ENCODE data around the gene TCOF1. TPM values are rescaled to one million over a fixed set of nuclear protein-coding genes. Genes with fewer than 3 reads are reported as not detected.

The TCOF1 gene
- total RNA-seq, 1 donor = 23.1 TPM

DNA sequence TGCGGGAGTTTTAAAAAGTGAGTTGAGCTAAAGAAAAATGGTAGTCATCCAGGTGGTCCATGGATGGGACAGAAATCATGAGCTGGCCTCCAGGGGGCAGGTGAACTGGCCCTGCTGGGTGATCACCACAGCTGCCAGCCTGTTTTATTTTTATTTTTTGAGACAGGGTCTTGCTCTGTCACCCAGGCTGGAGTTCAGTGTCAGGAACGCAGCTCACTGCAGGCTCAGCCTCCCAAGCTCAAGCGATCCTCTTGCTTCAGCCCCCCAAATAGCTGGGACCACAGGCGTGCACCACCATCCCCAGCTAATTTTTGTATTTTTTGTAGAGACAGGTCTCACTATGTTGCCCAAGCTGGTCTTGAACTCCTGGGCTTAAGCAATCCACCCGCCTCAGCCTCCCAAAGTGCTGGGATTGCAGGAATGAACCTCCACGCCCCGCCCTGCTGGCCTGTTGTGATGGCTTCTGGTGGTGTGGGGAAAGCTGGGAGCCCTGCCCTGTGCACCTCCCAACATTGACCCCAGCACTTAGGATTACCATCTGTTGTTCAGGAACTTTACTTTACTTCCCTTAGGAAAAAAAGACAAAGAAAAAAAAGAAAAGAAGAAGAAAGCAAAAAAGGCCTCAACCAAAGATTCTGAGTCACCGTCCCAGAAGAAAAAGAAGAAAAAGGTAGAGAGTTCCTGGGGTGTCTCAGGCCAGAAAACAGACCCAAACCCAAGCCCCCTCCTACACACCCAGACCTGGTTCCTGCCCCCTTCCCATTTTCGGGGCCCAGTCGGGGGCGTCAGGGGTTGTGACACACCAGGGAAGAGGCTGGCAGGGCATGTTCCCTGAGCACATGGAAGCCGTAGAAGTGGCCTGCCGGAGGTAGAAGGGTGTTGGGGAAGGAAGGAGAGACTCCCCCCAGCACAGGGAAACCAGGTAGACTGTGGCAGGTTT is 40.6 kb downstream of the TCOF1 start:
- peak; percentile 5 for TF ChIP-seq CTCF (IDR thresholded peaks at IDR 0.05; ENCODE audit: insufficient read depth, low read length)
- DNase-seq (ENCODE audit: low read depth) = no peak
- H3K4me3 ChIP-seq (ENCODE audit: low read depth, low read length) = no peak overlapping the region

GRCh38 chr5:150398722-150399523 is 41.4 kb downstream of the TCOF1 start:
- DNase-seq (ENCODE audit: low read depth) = no peak
- H3K4me3 ChIP-seq (ENCODE audit: low read depth, low read length) = no peak overlapping the region
- peak; percentile 33 for TF ChIP-seq CTCF (IDR thresholded peaks at IDR 0.05; ENCODE audit: insufficient read depth, low read length)

DNA sequence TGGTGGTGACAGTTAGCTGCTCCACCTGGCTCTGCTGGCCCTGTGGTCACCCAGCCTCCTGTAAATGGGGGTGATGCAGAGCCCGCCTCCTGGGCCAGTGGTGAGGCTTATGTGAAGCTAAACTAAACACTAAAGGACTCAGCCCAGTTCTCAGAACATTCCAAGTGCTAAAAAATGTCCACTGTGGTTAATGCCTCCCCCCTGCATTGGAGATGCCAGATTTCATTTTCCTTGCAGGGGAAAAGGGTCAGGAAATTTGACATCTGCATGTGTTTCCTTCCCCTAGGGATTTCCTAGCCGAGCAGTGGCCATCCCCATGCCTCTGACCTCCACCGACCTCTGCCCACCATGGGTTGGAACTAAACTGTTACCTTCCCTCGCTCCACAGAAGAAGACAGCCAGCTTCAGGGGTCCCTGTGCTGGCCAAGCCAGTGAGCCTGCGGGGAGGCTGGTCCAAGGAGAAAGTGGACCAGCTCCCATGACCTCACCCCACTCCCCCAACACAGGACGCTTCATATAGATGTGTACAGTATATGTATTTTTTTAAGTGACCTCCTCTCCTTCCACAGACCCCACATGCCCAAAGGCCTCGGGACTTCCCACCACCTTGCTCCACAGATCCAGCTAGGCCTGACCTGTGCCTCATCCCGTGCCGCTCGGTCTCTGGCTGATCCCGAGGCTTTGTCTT is 42.2 kb downstream of the TCOF1 start:
- no peak for TF ChIP-seq CTCF (IDR thresholded peaks at IDR 0.05; ENCODE audit: insufficient read depth, low read length)

DNA sequence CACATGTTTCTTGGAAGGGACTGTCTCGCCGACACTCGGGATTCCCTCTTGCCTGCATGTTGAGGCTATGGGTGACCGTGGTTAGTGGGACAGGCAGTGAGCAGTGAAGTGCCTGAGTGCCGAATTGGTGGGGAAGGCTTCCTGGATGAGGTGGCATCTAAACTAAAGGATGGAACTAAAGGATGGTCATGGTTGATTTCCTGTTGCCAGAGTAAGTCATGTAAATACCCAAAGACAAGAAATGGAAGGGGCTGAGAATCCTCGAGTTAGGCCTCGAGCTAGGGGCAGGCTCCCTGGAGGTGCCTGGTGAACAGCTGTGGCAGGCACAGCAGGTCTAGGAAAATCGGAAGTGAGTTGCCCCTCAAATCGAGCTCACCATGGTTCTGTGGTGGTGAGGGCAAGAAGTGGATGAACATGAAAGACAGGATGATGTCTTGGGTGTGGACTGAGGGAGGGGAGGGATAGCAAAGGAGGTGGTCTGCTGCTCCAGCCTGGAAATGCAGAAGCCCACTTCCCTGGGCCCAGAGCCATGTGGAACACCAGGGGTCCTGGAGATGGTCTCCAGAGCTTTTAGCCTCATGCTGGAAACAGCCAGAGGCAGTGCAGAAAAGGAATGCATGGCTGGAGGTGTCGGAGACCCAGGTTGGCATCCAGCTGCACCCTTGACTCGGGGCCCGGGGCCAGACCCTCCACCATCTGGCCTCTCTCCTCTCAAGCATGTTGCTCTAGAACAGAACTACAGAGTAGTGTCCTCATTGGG is 43.0 kb downstream of the TCOF1 start:
- H3K4me3 ChIP-seq (ENCODE audit: low read depth, low read length) = no peak overlapping the region
- TF ChIP-seq CTCF (IDR thresholded peaks at IDR 0.05; ENCODE audit: insufficient read depth, low read length) = no peak
- DNase-seq (ENCODE audit: low read depth) = no peak

More for the DNA sequence above, 42.2 kb downstream of the TCOF1 start:
- DNase-seq (ENCODE audit: low read depth) = no peak
- no peak overlapping the region for H3K4me3 ChIP-seq (ENCODE audit: low read depth, low read length)

- DNase-seq (ENCODE audit: low read depth) = no peak
- no peak for TF ChIP-seq CTCF (IDR thresholded peaks at IDR 0.05; ENCODE audit: insufficient read depth, low read length)
- H3K4me3 ChIP-seq (ENCODE audit: low read depth, low read length) = no peak overlapping the region
Observed at GRCh38 chr5:150401076-150401375, 43.5 kb downstream of the TCOF1 start.
